Suppressor macrophage (primary cell): ENCODE measurements around the gene SEL1L3.

Source experiments
- DNase-seq, 4 experiments: peaks; one replicate each; pipeline ENCODE4 v3.0.0-alpha.2; 2020 to 2022

SEL1L3 gene

GRCh38 chr4:25788703-25789238 lies 74.0 kb downstream of the SEL1L3 start:
- DNase-seq: no peak

DNA sequence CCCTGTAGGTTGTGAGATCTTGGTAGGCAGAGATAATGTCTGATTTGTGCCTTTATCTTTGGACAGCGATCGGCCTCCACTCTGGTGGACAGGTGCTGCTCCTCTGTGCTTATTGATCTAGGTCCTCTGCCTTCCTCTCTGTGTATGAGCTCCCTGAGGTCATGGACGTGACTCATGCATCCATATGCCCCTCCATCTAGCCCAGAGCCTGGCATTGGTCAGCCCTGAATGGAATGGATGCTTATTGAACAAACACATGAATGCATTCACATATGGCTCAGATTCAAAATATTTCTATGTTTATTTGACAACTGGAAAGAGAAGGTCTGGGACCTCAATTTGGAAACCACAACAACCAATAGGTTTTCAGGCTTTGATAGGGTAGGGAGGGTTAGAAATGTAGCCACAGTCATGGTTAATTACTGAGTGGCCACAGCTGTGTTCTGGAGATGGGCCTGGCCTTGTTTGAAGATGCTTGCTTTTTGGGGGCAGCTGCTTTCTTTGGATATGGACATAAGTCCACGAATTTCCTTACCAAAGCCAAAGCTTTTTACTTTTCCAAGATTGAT lies 76.2 kb downstream of the SEL1L3 start:
- DNase-seq: no peak

DNA sequence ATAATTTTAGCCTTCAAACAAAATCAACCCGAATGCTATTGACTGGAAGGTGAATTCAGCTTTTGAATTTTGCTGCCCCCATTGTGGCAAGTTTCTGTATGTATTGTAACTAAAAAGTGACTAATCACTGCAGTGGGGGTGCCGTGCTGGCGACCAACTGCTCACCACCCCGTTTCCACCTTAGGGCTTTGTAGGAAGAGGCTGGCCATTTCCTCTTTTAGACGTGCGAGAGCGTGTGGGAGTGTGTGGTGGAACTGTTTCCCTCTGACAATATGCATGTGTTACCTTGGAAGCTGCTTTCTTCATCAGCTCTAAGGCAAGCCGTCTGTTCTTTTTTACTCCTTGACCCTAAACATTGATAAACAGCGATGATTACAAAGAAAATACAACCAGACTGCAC lies 78.8 kb downstream of the SEL1L3 start:
- DNase-seq: peak; percentile 81 to 92 (median 88)

- DNase-seq: peak; percentile 48 to 81 (median 72)
These were observed 79.7 kb downstream of the SEL1L3 start for GRCh38 chr4:25783126-25783525.

- DNase-seq: no peak
These were observed 80.3 kb downstream of the SEL1L3 start for GRCh38 chr4:25782482-25782881.

GRCh38 chr4:25779021-25779420 lies 83.8 kb downstream of the SEL1L3 start:
- DNase-seq: no peak

DNA sequence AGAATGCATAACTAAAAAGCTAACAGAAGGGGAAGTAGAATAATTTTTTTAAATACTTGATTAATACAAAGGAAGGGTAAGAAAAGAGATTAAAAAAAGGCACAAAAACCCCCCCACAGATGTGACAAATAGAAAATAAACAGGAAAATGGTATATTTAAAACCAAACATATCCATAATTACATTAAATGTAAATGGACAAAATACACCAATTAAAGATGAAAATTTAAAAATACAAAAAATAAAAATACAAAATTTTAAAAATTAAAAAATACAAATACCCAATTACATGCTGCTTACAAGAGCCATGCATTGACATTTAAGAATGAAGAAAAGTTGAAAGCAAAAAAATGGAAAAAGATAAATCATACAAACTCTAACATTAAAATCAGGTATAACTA lies 86.0 kb downstream of the SEL1L3 start:
- no peak for DNase-seq

GRCh38 chr4:25775166-25775565 lies 87.6 kb downstream of the SEL1L3 start:
- no peak for DNase-seq

DNA sequence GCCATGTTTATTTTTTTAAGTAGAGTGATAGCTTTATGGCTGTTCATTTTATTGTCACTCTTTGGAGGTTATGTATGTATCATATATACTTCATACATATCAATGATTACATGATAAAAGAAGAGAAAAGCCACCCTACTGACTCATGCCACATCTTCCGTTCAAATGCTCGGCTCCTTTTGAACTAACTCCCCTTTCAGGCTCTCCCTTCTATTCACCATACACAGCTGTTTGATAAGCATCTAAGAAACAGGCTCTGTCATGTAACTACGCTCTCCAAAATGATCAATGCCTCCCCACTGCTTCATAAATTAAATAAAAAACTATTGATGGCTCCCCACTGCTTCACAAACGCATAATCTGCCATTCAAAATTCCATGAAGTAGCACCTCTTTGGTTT lies 89.4 kb downstream of the SEL1L3 start:
- no peak for DNase-seq

GRCh38 chr4:25771672-25772071 lies 91.1 kb downstream of the SEL1L3 start:
- DNase-seq: no peak

DNA sequence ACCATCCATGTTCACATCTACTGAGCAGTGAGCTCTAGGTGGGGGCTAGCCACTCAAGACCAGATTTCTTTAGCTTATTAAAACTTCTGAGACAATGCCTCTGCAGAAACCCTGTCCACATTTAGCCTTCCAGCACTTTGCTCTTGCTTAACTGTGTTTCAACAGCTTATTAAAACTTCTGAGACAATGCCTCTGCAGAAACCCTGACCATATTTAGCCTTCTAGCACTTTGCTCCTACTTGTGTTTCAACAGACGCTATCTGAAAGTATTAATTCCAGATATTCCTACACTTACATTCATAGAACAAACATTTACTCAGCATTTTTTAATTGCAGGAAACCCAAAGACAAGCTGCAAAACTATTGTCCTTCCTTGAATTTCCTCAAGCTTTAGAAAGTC lies 91.9 kb downstream of the SEL1L3 start:
- no peak for DNase-seq

- DNase-seq: no peak
These were observed 93.5 kb downstream of the SEL1L3 start for GRCh38 chr4:25769251-25769650.

DNA sequence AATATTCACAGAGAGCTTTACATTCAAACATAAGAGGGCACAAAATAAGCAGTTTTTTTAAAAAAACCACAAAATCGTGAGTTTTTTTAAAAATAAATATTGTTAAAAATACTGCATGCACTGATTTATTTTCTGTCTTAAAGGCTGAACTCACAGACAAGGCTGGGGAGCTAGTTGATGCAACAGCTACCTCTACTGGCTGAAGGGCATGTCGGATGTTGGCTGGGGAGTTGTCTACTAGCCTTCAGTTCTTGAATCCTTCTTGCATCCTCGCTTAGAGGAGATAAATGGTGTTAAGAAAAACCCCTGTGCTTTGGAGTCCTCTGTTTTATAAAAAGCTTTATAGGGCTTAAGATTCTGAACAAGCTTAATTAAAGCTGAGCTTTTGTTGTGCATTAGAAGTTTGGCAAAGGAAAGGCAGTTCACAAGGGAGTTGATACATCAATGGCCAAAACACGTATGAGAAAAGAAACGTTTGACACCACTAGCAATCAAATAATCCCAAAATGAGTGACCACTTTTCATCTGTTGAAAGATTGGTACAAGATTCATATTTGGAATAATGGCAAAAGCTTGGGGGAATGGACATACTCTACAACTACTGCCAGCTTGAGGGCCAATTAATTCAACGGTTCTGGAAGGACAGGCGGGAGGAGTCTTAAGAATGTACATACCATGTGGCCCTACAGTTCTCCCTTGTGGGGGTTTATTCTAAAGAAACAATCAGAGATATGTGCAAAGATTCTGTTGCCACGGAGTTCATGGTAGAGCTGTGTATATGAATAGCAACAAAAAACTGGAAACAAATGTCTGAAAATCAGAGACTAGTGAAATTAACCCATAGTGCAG lies 94.7 kb downstream of the SEL1L3 start:
- DNase-seq: peak; percentile 74 to 78 (median 77)

DNA sequence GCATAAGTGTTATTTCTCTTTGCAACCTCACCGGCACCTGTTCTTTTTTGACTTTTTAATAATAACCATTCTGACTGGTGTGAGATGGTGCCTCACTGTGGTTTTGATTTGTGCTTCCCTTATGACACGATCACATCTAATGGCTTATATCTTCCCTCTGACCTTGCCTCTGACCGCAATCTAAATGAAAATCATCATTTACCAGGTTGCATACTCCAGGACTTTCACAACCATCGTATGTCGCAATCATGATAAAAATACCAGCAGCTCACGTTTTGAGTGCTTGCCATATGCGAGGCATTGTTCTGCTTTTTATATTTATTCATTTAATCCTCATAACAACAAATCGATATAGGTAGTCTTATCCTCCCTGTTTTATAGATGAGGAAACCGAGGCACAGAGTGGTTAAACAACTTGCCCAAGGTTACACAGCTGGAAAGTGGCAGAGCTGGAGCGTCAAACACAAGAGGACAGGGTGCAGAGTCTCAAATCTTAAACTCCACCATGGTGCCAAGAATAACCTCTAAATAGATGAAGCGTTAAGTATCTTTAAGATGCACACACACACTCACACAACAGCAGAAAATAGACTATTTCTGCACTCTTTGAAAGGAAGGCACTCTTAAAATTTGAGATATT lies 102.2 kb downstream of the SEL1L3 start:
- DNase-seq: peak; percentile 43 to 64 (median 56)

DNA sequence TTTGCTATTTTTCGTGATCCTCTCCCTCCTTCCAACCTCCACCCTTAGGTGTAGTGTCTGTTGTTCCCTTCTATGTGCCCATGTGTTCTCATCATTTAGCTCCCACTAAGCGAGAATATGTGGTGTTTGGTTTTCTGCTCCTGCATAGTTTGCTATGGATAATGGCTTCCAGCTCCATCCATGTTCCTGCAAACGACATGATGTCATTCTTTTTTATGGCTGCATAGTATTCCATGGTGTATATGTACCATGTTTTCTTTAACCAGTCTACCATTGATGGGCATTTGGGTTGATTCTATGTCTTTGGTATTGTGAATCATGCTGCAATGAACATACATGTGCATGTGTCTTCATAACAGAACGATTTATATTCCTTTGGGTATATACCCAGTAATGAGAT lies 102.7 kb downstream of the SEL1L3 start:
- DNase-seq: no peak

GRCh38 chr4:25759101-25759500 lies 103.7 kb downstream of the SEL1L3 start:
- no peak for DNase-seq

DNA sequence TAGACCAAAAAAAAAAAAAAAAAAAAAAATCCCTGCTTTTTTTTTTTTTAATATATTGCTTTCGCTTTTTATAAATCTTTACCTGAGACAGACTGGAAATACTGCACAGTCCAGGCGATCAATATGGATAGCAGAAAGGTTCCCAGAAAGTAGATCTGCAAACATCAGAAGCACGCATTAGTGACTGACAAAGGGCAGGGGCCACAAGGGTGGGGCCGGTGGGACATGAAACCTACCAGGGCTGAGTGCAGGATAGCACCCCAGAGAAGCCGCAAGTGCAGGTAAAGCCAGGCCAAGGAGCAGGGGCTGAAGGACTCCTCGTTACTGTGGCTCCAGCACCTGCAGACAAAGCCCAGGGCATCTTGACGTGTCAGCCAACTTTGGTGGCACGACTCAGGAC lies 105.3 kb downstream of the SEL1L3 start:
- DNase-seq: no peak

- no peak for DNase-seq
These were observed 106.3 kb downstream of the SEL1L3 start for GRCh38 chr4:25756503-25756902.

GRCh38 chr4:25755911-25756310 lies 106.9 kb downstream of the SEL1L3 start:
- DNase-seq: no peak

- peak; percentile 38 to 67 (median 48) for DNase-seq
These were observed 109.5 kb downstream of the SEL1L3 start for GRCh38 chr4:25753239-25753638.

DNA sequence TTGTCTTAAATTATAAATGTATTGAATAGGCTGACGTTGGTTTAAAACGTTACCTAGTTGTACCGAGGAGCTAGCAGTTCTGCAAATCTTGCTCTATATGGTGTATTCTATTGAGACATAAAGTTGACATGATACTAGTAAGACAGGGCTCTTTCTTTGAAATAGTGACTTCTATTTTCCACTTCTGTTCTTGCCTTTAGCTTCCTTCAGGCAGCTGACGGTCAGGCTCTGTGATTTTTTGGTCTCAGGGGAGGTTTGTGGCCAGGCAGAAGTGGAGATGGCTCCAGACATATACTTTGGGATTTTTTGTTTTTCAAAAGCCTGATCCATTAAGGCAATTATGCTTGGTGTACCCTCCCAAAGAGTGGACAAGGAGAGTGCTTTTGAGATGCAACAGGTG lies 111.9 kb downstream of the SEL1L3 start:
- DNase-seq: no peak

DNA sequence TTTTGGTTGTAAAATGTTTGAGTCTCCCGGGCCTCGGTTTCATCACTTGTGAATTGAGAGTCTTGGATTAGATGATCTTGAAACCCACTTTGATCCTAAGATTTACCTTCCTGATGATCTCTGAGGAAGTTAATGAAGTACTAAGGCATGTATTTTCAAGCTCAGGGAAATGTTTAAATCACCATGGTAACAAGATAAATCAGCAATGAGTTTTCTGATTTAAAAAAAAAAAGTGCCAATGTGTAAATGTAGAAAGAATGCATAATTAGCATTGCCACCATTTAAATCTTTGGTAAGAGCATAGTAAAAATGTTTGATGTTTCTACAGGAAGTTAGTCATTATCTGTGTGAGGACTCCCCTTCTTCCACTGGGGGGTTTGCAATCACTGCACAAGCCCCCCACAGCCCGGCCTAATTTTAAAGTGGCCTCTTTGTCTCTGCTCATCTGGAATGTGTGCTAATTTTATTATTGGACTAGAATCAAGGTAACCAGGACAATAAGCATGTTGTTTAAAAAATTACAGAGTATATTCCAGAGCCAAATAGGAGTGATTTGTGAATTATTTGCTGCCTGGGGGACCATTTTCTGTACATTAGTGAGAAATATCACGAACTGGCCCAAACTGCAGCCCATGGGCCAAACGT lies 113.5 kb downstream of the SEL1L3 start:
- DNase-seq: no peak

GRCh38 chr4:25743971-25744370 lies 118.8 kb downstream of the SEL1L3 start:
- DNase-seq: no peak
